ENCODE measurements around the gene RPS23. TPM values are rescaled to one million over a fixed set of nuclear protein-coding genes. Genes with fewer than 3 reads are reported as not detected.
A peak's percentile ranks its signal among the peaks of the same experiment; 100 is the strongest.

The RPS23 gene
- total and polyA plus RNA-seq, 2 experiments from 2014 or later = 2,261 to 3,526 TPM

- TF ChIP-seq CTCF (conservative IDR thresholded peaks at IDR 0.05; ENCODE audit: low read depth in 2 of 2) (no peak), ETS1 (IDR thresholded peaks at IDR 0.05) (no peak), NANOG (IDR thresholded peaks at IDR 0.05; ENCODE audit: borderline replicate concordance) (no peak), STAT1 (IDR thresholded peaks at IDR 0.05; ENCODE audit: unreplicated experiment) (no peak), ZNF331 (CRISPR knock-in tag; IDR thresholded peaks at IDR 0.05; ENCODE audit: low read depth) (no peak), REST (IDR thresholded peaks at IDR 0.05; ENCODE audit: unreplicated experiment) (no peak)
Observed at GRCh38 chr5:82295959-82296531, 17.9 kb upstream of the RPS23 start (continued).

GRCh38 chr5:82295144-82295543 lies 17.0 kb upstream of the RPS23 start:
- ATAC-seq (peak; percentile 18; the same call in 2 of the 3 replicates), DNase-seq (ENCODE audit: low spot score) (peak; percentile 65)
- Histone ChIP-seq H3K36me3 (ENCODE audit: insufficient read depth) (no peaks in the 10 kb centered on the region), H2AFZ (no peak overlapping the region), H3K4me1 (ENCODE audit: insufficient read depth) (peaks cover 29% of the 10 kb centered on the region), H3K4me3 (no peak overlapping the region), H3K79me2 (replicated peaks; ENCODE audit: insufficient read depth) (no peaks in the 10 kb centered on the region), H3K27me3 (ENCODE audit: insufficient read depth) (peaks cover 19% of the 10 kb centered on the region), H3K9me2 (ENCODE audit: insufficient read depth) (no peaks in the 10 kb centered on the region), H3K27ac (ENCODE audit: low read depth) (no peak overlapping the region), H3F3A (replicated peaks; ENCODE audit: low read depth) (no peaks in the 10 kb centered on the region), H3K4me2 (no peak overlapping the region; the same call in 1 of the 2 replicates), H4K20me1 (replicated peaks; ENCODE audit: insufficient read depth) (no peaks in the 10 kb centered on the region)
- no peak overlapping the region for H3K4me3 Mint-ChIP-seq
- H3K27ac Mint-ChIP-seq = no peak overlapping the region
- H3K27me3 Mint-ChIP-seq (ENCODE audit: insufficient read depth, low read depth, poor library complexity) = peaks cover 10% of the 10 kb centered on the region
- H3K4me1 Mint-ChIP-seq = peaks cover 44% of the 10 kb centered on the region
- no peaks in the 10 kb centered on the region for H3K36me3 Mint-ChIP-seq (ENCODE audit: low read depth)
- peaks cover 3% of the 10 kb centered on the region; the same call in 1 of the 3 replicates for H3K9me3 Mint-ChIP-seq
- no peak for TF ChIP-seq JUNB (IDR thresholded peaks at IDR 0.05; ENCODE audit: unreplicated experiment)
- no peak for TF ChIP-seq CREB1 (CRISPR knock-in tag; IDR thresholded peaks at IDR 0.05; ENCODE audit: low read depth)

Data from GM23338 (cell line).